Measurements from ENCODE around the gene DYNC2I2.

DNA sequence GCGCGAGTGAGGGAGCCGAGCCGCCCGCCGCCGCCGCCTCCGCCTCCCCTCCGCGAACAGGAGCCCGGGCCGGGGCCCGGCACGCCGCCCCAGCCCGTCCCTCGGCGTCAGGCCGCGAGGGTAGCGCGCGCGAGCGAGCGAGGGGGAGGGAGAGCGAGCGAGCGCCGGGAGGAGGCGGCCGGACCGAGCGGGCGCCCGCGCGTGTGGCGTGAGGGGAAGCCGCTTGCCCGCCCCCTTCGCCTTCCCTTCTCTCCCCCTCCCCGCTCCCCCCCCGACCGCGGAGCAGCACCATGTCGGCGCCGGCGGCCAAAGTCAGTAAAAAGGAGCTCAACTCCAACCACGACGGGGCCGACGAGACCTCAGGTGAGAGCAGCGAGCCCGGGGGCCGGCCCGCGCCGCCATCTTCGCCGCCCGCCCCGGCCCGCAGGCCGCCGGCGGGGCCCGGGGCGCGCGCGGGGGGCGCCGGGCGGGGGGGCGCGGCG, 32.7 kb upstream of the DYNC2I2 start:
- TF ChIP-seq, protein P1, sequence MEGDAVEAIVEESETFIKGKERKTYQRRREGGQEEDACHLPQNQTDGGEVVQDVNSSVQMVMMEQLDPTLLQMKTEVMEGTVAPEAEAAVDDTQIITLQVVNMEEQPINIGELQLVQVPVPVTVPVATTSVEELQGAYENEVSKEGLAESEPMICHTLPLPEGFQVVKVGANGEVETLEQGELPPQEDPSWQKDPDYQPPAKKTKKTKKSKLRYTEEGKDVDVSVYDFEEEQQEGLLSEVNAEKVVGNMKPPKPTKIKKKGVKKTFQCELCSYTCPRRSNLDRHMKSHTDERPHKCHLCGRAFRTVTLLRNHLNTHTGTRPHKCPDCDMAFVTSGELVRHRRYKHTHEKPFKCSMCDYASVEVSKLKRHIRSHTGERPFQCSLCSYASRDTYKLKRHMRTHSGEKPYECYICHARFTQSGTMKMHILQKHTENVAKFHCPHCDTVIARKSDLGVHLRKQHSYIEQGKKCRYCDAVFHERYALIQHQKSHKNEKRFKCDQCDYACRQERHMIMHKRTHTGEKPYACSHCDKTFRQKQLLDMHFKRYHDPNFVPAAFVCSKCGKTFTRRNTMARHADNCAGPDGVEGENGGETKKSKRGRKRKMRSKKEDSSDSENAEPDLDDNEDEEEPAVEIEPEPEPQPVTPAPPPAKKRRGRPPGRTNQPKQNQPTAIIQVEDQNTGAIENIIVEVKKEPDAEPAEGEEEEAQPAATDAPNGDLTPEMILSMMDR (IDR thresholded peaks at IDR 0.05; ENCODE audit: low read depth, low read length, missing input control) = no peak
- TF ChIP-seq YY1 (IDR thresholded peaks at IDR 0.05) (peak; percentile 22), TAF1 (conservative IDR thresholded peaks at IDR 0.05) (no peak), SP1 (IDR thresholded peaks at IDR 0.05) (no peak), RXRA (IDR thresholded peaks at IDR 0.05) (no peak), RAD21 (IDR thresholded peaks at IDR 0.05) (no peak)
